ENCODE data around the gene CRMP1.

DNA sequence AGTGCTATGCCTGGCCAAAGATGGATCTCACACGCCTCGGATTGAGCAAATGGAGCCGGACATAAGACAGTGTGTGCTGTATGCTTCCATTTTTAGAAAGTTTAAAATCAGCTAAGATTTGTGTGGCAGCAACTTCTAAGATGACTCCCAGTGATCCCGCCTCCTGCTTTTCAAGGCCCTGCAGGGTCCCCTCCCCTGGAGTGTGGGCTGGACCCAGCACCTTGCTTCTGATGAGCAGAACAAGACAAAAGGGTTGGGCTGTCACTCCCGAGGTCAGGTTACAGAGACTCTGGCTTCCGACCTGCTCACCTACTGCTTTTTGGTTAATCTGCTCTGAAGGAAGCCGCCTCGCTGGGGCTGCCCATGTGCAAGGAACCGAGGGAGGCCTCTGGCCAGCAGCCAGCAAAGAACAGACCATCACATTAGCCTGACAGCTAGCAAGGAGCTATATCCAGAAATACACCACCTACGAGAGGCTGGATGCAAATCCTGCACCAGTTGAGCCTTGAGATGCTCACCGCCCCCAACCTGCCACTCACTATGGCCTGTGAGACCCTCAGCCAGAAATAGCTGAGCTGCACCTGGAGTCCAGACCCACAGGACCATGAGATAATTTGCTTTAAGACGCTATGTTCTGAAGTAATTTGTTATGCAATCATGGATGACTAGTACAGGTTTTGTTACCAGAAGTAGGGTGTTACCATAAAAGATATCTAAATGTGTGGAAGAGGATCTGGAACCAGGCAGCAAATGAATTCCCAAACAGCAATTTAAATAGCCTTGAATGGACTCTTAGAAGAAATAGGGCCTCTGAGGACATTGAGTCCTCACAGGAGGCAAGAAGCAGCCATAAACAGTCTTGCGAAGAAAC is 47.6 kb downstream of the CRMP1 start:
- TF ChIP-seq, protein P1, sequence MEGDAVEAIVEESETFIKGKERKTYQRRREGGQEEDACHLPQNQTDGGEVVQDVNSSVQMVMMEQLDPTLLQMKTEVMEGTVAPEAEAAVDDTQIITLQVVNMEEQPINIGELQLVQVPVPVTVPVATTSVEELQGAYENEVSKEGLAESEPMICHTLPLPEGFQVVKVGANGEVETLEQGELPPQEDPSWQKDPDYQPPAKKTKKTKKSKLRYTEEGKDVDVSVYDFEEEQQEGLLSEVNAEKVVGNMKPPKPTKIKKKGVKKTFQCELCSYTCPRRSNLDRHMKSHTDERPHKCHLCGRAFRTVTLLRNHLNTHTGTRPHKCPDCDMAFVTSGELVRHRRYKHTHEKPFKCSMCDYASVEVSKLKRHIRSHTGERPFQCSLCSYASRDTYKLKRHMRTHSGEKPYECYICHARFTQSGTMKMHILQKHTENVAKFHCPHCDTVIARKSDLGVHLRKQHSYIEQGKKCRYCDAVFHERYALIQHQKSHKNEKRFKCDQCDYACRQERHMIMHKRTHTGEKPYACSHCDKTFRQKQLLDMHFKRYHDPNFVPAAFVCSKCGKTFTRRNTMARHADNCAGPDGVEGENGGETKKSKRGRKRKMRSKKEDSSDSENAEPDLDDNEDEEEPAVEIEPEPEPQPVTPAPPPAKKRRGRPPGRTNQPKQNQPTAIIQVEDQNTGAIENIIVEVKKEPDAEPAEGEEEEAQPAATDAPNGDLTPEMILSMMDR (IDR thresholded peaks at IDR 0.05): no peak
- no peak for TF ChIP-seq POLR2A (IDR thresholded peaks at IDR 0.05)
